HCT116 (cell line): ENCODE data around the gene ADAM30. TPM values are rescaled to one million over a fixed set of nuclear protein-coding genes. Genes with fewer than 3 reads are reported as not detected.
"Not testable (repeated sequence)": the region's sequence is repeated elsewhere in the genome, so short reads cannot be mapped to it uniquely, and the experiment has no call there.

Experiments
- ATAC-seq: fragments of 200-7000 bp; cut with Tn5 transposase; 2 replicates; pipeline ENCODE4 v1.9.1; 2020; ENCODE audit warnings: mild to moderate bottlenecking, moderate library complexity
- BruUV-seq: library from RNA; stranded (reverse); fragments of 400-500 nt; replicated peaks from 2 replicates; lab custom pipeline; 2021; lab: Mats Ljungman, UMichigan
- CTCF ChIA-PET: fragments of 300-600 bp; sonication (Branson Sonifier 250); formaldehyde crosslinking; loops from one replicate; lab custom pipeline; 2021; ENCODE audit warnings: antibody characterized with exemption; lab: Charles Lee
- POLR2A ChIA-PET: fragments of 300-600, 350-600 bp; sonication (Branson Sonifier 250); formaldehyde crosslinking; loops from one replicate; lab custom pipeline; 2021; ENCODE audit warnings: antibody characterized with exemption; lab: Charles Lee
- RAD21 ChIA-PET, 2 experiments: fragments of 300-600 bp; sonication (Branson Sonifier 250); formaldehyde crosslinking; loops; one replicate each; lab custom pipeline; 2023; ENCODE audit warnings: low total read pairs in 2 of 2; ENCODE audit not compliant: uncharacterized antibody in 2 of 2, unreplicated experiment in 2 of 2, low non-redundant PET in 1 of 2; lab: Charles Lee
- DNase-seq: peaks from one replicate; pipeline ENCODE4 v3.0.0-alpha.2; 2010; ENCODE audit warnings: low read depth, low spot score
- H2AFZ ChIP-seq: fragments of 200-600 bp; shearing (Covaris generic), sonication (generic); 2 replicates; pipeline ENCODE4 v1.6.1; 2017; ENCODE audit warnings: low read depth, mixed run types, mixed read lengths, antibody characterized with exemption, low read length; ENCODE audit not compliant: poor library complexity, severe bottlenecking
- H3K27ac ChIP-seq: 2 replicates; pipeline ENCODE4 v1.5.1; 2012; ENCODE audit warnings: low read depth, low read length
- H3K27me3 ChIP-seq: fragments of 200-600 bp; sonication (generic); 2 replicates; pipeline ENCODE4 v1.6.1; 2016; ENCODE audit warnings: mixed run types, low read length, mixed read lengths; ENCODE audit not compliant: insufficient read depth
- H3K36me3 ChIP-seq, 2 experiments: fragments of 200-500 bp in 1 of 2; fragments of 200-600 bp in 1 of 2; sonication (Bioruptor generic) in 1 of 2; sonication (generic) in 1 of 2; 2 replicates each; pipeline versions ENCODE4 v1.5.1 to v1.6.1; 2014 to 2016; ENCODE audit warnings: low read length in 2 of 2, inconsistent platforms in 1 of 2, mixed read lengths in 1 of 2, mixed run types in 1 of 2; ENCODE audit not compliant: insufficient read depth in 2 of 2, control insufficient read depth in 1 of 2
- H3K4me1 ChIP-seq, 2 experiments: fragments of 200-600 bp in 1 of 2; sonication (generic) in 1 of 2; 2 replicates each; pipeline versions ENCODE4 v1.5.1 to v1.6.1; 2012 to 2017; ENCODE audit warnings: low read length in 2 of 2, inconsistent platforms in 1 of 2, mild to moderate bottlenecking in 1 of 2, mixed read lengths in 1 of 2, mixed run types in 1 of 2, moderate library complexity in 1 of 2; ENCODE audit not compliant: insufficient read depth in 2 of 2, control insufficient read depth in 1 of 2
- H3K4me2 ChIP-seq: fragments of 200-600 bp; sonication (generic); 2 replicates; pipeline ENCODE4 v1.6.1; 2017; ENCODE audit warnings: mixed run types, low read length, mixed read lengths
- H3K4me3 ChIP-seq, 2 experiments: fragments of 200-600 bp in 1 of 2; sonication (generic) in 1 of 2; replicated peaks in 1 of 2; 2 replicates each; pipeline ENCODE4 v1.5.1; 2011 to 2016; ENCODE audit warnings: low read length in 2 of 2, control low read depth in 1 of 2, low read depth in 1 of 2, mild to moderate bottlenecking in 1 of 2, mixed read lengths in 1 of 2, mixed run types in 1 of 2
- H3K79me2 ChIP-seq: fragments of 200-600 bp; sonication (generic); 2 replicates; pipeline ENCODE4 v1.6.1; 2017; ENCODE audit warnings: mild to moderate bottlenecking, mixed run types, low read length, moderate library complexity, mixed read lengths; ENCODE audit not compliant: insufficient read depth
- H3K9ac ChIP-seq: fragments of 200-600 bp; sonication (generic); 2 replicates; pipeline ENCODE4 v1.6.1; 2016; ENCODE audit warnings: low read length, mixed read lengths
- H3K9me2 ChIP-seq: fragments of 200-600 bp; sonication (generic), shearing (Covaris generic); 2 replicates; pipeline ENCODE4 v1.6.1; 2017; ENCODE audit warnings: mixed run types, mild to moderate bottlenecking, moderate library complexity; ENCODE audit not compliant: insufficient read depth
- H3K9me3 ChIP-seq, 2 experiments: fragments of 200-500 bp in 1 of 2; fragments of 200-600 bp in 1 of 2; sonication (Bioruptor generic) in 1 of 2; sonication (generic) in 1 of 2; 2 replicates each; pipeline ENCODE4 v1.6.1; 2014 to 2017; ENCODE audit warnings: low read length in 2 of 2, mixed read lengths in 2 of 2, inconsistent platforms in 1 of 2, low read depth in 1 of 2, mild to moderate bottlenecking in 1 of 2, mixed run types in 1 of 2, moderate library complexity in 1 of 2; ENCODE audit not compliant: control insufficient read depth in 1 of 2, insufficient read depth in 1 of 2
- H4K20me1 ChIP-seq: fragments of 200-600 bp; sonication (generic), shearing (Covaris generic); 2 replicates; pipeline ENCODE4 v1.6.1; 2017; ENCODE audit warnings: mixed run types, mild to moderate bottlenecking, moderate library complexity; ENCODE audit not compliant: insufficient read depth
- FOSL1 ChIP-seq: IDR thresholded peaks from 2 replicates; pipeline ENCODE4 v1.6.1; 2012; ENCODE audit warnings: low read depth
- JUND ChIP-seq: IDR thresholded peaks from 2 replicates; pipeline ENCODE4 v1.6.1; 2012
- SIN3A ChIP-seq: IDR thresholded peaks from 2 replicates; pipeline ENCODE4 v1.6.1; 2012; ENCODE audit warnings: low read depth
- ZNF274 ChIP-seq: fragments of 200-500 bp; sonication (Bioruptor generic); IDR thresholded peaks from 2 replicates; pipeline ENCODE4 v1.6.1; 2014; ENCODE audit warnings: mild to moderate bottlenecking, low read depth, low read length, inconsistent platforms
- intact Hi-C: fragments of 100-400 bp; cut with micrococcal nuclease; formaldehyde crosslinking; loops from 2 replicates; pipeline ENCODE4 v1.10.0; 2022
- total RNA-seq: library from RNA; stranded (reverse); gene quantifications from one replicate; pipeline ENCODE4 v1.2.1, GENCODE V29; 2021; ENCODE audit not compliant: unreplicated experiment

ADAM30 gene
- total RNA-seq, 1 experiment from 2014 or later: not detected

- H4K20me1 ChIP-seq: no peaks in the 10 kb centered on the region
- TF ChIP-seq JUND (peak; percentile 61), ZNF274 (no peak), FOSL1 (peak; percentile 80), SIN3A (no peak)
- H3K4me3 ChIP-seq: no peak overlapping the region
- POLR2A ChIA-PET: interaction anchor here (1.3 kb wide), 1 partner anchor 67 kb away, joined by 3 read pairs; no protein-coding TSS in a partner anchor
- H3K27me3 ChIP-seq: no peaks in the 10 kb centered on the region
- H2AFZ ChIP-seq: no peak overlapping the region
- H3K9me2 ChIP-seq: no peaks in the 10 kb centered on the region
- no peak overlapping the region for H3K27ac ChIP-seq
- H3K4me1 ChIP-seq: peaks cover 8 to 16% of the 10 kb centered on the region in 2 experiments; a peak in 3 of 4 replicates
- no peaks in the 10 kb centered on the region for H3K79me2 ChIP-seq
- BruUV-seq: no TSS peak
- H3K9me3 ChIP-seq: no peaks in the 10 kb centered on the region
- no peaks in the 10 kb centered on the region for H3K36me3 ChIP-seq
- ATAC-seq: 0 out of 2 replicates have a peak, but pooled peaks have one; percentile 50
- no peak overlapping the region for H3K9ac ChIP-seq
- peak overlapping the region; percentile 11; the same call in 1 of the 2 replicates for H3K4me2 ChIP-seq
- CTCF ChIA-PET: interaction anchor here (1.9 kb wide), 1 partner anchor 50 kb away, joined by 7 read pairs; no protein-coding TSS in a partner anchor
- peak; percentile 21 for DNase-seq
- RAD21 ChIA-PET: no interaction called here
- intact Hi-C loops: no loop called here
Measured at GRCh38 chr1:119859647-119860046, 36.7 kb downstream of the ADAM30 start.

DNA sequence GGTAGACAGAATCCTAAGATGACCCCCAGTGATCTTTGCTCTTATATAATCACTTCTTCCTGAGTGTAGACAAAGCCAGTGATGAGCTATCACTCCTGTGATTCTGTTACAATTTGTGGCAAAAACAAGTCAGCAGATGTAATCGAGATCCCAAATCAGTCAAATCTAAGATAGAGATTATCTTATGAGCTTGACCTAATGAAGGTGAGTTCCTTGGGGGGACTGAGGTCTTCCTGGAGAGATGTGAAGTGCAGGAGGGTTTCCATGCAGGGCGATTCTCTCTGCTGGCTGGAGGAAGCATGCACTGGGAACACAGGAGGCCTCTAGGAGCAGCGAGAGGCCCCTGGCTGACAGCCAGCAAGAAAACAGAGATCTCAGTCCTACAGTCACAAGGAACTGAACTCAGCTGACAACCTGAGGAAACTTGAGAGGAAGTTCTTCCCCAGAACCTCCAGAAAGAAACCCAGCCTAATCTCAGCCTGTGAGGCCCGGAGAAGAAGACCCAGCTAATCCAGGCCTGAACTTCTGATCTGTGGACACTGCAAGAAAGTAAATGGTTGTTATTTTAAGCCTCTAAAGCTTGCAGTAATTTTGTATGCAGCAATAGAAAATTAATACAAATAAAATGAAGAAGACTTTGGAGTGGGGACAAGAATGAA, 37.6 kb downstream of the ADAM30 start:
- not testable (repeated sequence) for H3K4me2 ChIP-seq

More for the DNA sequence above, 37.6 kb downstream of the ADAM30 start:
- intact Hi-C loops, H3K9me3 ChIP-seq, H3K27ac ChIP-seq, H3K9me2 ChIP-seq, RAD21 ChIA-PET, ATAC-seq, BruUV-seq, H3K27me3 ChIP-seq, H3K36me3 ChIP-seq, H3K9ac ChIP-seq, H3K4me3 ChIP-seq, H2AFZ ChIP-seq, H3K79me2 ChIP-seq, H4K20me1 ChIP-seq, DNase-seq: not testable (repeated sequence)
- H3K4me1 ChIP-seq: peaks cover 8 to 16% of the 10 kb centered on the region in 2 experiments; a peak in 3 of 4 replicates
- CTCF ChIA-PET: interaction anchor here (0.8 to 1.9 kb wide), 3 partner anchors 11 to 49 kb away, joined by 3 to 7 read pairs (median 4); no protein-coding TSS in a partner anchor
- POLR2A ChIA-PET: interaction anchor here (1.3 kb wide), 1 partner anchor 66 kb away, joined by 3 read pairs; no protein-coding TSS in a partner anchor
